HG03196 (cell line): Measurements from ENCODE around the gene REXO5.
"Not testable (repeated sequence)": the region's sequence is repeated elsewhere in the genome, so short reads cannot be mapped to it uniquely, and the experiment has no call there.

Experiments used
- ATAC-seq: cut with Tn5 transposase; IDR thresholded peaks from one replicate; pipeline ENCODE4 v1.9.1; 2021; ENCODE audit not compliant: unreplicated experiment

Gene REXO5

DNA sequence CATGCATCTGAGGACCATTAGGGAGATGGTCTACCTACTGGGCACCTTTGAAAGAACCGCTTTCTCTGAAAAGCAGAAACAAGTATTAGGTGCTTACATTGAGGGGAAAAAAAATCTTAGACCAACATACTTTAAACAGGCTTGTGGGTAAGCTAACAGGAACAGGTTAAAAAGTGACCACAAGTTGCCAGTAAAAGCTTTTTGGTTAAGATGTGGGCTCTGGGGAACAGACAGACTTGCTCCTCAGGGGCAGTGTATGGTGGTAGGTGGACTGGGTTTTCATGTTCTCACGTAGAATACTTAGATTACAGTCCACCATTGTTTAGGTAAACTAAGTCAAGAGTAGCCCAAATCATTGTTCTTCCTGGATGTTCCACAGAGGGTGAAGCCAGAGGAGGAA is 41.2 kb downstream of the REXO5 start:
- ATAC-seq, result no peak

DNA sequence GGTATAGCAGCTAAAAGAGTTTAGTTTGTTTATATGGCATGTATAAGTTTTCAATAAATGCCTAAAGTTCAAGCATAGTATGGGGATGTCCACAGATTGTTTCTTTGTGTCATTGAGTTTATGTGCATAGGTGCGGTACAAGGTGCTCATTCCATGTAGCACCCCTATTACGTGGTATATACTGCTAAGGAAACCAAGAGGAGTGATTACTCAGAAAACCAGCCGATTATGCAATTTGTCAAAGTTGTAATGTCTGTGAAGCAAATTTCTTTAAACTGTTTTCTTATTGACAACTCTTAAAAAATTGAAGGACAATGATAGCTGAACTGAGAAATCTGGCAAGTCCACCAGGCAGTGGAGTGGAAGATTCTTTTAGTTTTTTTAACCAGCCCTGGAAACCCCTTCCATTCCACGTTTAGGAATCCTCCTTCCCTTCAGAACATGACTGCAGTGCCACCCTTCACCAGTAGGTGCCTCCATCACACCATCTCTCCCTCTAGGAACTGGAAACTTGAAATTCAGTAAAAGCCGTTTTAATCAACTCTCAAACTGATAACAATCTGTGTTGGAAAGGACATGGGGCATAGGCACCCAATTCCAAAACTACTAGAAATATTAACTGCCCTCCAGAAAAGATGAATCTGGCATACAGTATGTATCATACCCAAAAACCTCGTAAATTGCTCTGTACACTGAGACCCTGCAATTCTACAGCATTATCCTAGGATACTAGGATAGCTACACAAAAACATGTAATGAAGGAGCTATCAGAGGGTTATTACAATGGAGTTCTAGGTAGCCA is 43.5 kb downstream of the REXO5 start:
- no peak for ATAC-seq

DNA sequence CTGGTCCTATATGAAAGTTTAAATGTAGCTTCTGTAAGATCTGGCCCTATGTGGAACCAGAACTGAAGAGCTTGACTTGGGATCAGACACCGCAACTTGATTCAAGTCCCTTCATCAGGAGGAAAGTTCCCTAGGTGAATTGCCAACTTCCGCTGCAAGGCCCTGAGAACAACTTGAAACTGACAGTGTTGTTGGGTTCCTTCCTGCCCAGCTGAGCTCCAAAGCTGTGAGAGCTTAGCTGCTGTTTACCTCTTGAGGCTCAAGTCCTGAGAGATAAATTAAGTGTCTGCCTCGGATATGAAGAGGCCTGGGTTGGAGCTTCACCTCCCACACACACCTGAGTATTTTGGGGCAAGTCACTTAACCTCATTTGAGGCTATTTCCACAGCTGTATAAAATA is 44.7 kb downstream of the REXO5 start:
- no peak for ATAC-seq

DNA sequence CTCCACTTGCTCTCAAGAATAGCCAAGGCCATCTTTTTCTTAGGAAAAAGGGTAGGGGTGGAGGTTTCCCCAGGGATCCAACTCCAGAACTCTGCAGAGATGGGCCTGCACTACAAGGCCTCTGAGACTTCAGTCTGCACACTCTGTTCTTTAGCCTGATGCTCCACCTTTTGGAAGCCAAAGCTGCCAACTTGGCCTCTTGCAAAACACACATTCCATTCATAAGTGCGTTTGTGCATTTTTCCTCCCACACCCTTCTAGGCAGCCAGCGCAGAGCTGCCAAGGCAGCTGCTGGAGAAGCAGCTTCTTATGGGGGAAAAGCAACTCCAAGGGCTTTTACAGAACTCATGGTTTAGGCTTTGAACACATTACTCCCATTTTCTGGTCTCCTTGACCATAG is 45.3 kb downstream of the REXO5 start:
- no peak for ATAC-seq

DNA sequence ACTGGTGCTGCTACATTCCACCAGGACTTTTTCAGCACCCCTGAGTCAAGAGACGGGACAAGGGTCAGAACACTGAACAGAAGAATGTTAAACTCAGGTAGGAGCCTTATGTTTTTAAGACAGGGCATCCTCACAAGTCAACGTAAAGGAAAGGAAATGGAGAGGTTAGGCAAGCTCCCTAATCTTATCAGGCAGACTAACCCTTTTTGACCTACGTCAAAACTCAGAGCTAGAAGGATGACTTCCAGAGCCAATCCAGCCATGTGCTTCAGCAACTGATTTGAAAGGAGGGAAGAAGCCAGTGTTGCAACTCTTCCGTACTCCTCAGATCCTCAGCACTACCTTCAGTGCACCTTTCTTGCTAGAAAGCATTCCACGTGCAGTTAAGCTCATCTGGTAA is 46.8 kb downstream of the REXO5 start:
- ATAC-seq, result no peak

DNA sequence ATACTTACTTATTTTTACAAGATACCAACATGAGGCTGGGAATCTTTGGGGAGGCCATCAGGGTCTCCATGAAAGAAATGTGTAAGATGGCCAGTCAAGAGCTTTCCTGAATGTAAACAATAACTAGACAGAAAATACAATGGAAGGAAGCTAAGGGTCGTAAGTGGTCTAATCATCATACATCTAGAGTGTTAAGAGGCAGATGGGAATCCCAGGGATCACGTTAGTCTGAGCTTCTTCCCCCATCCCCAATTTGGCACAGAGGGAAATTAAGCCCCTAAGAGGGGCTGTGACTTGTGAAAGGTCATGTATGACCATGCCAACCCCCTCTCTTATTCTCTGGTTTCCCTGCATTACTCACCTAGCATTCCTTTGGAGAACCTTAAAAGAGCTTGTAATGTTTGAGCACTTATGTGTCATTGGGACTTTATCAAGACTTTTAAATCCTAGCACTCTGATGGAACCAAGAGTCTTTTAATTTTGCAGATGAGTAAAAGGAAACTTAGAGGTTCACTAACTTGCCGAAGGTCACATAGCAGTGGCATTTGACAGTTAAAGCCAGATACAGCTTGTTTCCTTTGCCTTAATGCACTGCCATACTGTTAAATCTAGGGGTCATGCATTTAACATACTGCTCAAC is 47.8 kb downstream of the REXO5 start:
- ATAC-seq, result no peak

DNA sequence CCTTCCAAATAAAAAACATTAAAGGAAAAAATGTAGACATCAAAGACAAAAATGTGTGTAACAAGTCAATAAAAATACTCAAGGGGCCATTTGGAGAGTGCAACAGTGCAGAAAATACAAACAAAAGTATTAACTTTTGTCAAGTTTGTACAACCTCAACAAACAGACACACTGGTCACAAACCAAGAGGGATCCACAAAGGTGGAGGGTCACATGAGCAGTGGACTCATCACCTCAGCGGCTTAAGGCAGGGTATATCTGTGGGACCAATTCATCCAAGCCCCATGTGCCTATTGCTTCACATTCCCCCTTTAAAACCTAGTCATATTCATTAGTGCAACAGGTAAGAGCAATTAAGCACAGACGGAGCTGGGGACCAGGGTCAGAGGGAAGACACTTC is 48.6 kb downstream of the REXO5 start:
- ATAC-seq, result no peak

DNA sequence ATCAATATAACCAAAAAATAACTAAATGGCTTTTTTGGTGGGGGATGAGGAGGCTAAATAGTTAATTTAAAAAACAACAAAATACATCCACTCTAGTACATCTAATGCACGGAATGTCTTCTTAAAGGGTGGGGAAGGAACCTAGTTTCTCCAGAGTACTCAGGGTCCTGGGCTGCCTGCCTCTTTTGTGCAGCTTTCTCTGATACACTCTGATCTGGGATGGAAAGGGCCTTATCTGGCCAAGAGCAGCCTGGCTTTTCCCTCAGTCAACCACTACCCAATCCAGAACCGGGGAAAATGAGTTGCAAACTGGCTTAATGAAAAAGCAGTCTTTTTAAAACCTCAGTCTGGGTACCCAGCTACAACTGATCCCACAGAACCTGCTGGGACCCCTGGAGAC is 51.0 kb downstream of the REXO5 start:
- no peak for ATAC-seq

DNA sequence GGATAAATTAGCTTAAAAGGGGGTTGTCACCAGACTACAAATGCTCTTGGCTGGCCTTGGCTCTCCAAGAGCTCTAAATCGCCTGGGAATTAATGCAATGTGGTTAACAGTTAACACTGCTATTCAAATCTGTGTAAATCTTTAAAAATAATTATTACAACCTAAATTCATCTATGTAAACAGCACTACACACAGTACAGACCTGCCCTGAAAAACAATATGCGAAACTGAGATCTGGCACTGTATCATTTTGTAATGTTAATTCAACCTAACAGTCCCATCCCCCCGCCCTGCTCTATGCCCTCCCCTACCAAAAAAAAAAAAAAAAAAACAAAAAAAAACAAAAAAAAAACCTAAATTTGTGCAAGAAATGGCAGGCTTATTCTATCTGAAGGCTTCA is 52.9 kb downstream of the REXO5 start:
- no peak for ATAC-seq

DNA sequence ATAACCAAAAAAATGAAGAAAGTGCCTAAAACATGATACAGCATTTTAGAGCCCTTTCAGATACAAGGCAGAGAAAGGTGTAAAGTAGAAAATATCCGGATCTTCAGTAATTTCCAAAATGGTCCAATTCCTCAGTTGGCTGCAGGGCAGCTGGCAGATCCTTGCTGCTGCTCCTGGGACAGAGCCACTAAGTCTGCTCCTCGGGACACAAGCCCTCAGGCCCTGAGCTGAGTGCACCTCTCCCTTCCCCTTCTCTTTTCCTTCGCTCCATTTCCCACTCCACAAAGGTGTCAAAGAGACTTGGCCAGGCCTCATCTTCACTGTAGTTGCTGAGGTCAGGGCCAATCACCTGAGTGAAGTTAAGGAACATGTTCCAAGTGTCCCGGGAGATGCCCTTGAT is 53.4 kb downstream of the REXO5 start:
- no peak for ATAC-seq

DNA sequence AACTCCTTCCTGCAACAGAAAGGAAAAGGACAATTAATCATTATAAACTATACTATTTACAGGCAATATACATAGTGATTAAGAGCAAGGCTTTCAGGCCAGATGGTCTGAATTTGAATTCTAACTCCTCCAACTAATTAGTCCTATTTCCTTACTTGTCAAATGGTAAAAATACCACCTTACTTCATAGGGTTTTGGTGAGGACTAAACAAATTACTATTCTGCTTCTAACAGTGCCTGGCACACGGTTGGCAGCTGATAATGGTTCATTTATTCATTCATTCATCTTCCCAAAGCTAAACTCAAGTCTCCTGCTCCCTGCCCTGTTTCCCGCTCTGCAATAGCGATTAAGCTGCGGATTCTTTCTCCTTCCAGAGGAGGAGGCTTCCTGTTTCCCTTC is 54.0 kb downstream of the REXO5 start:
- no peak for ATAC-seq

DNA sequence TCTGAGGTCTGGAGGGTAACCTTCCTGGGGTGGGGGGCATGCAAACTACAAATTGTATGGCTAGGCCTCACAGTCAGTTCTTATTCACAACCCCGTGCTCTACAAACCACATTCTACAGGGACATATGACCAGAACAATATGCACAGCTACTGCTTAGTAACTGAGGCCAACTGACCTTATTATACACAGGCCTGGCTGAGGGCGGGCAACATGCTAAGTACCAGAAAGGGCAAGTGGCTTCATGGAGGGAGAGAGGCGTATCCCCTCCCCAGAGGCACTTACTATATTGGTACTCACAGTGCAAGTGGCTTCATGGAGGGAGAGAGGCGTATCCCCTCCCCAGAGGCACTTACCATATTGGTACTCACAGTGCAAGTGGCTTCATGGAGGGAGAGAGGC is 54.7 kb downstream of the REXO5 start:
- not testable (repeated sequence) for ATAC-seq

DNA sequence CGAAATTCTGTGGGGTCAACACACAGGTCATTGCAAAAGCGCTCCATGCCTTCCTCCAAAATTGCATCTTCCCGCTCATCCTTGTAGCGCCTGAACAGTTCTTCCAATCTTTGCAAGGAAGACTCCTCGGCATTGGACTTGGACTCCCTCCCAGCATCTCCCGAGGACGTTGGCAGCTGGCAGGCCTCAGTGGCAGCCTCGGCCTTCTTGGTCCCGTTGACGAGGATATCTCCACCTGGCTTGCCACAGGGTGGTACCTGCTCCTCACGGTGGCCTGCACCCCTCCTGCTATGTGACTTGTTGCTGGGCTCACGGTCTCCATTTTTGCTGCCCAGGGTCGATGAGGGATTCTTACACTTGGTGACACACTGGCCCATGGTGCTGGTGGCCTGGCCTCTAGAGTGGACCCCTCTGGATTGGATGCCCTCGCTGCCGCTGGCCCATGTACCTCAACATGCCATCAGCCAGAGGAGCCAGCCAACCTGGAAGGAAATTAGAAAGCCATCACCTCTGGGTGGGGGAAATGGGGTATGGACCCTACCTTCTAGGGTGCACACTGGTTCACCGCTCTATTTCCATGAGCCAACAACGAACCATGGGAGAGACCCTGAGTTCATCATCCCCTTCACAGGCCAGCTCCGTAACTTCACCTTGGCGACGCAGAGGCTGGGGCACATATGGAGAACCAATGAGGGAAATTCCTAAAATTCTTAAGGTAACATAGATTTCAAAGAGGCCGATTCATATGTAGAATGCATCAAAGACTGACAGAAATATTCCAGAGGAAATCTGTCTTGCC is 56.0 kb downstream of the REXO5 start:
- ATAC-seq, result no peak

DNA sequence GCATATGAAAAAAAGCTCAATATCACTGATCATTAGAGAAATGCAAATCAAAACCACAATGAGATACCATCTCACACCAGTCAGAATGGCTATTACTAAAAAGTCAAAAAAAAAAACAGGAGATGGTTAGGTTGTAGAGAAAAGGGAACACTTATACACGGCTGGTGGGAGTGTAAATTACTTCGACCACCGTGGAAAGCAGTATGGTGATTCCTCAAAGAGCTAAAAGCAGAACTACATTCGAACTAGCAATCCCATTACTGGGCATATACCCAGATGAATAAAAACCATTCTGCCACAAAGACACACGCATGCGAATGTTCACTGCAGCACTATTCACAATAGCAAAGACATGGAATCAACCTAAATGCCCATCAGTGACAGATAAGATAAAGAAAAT is 58.0 kb downstream of the REXO5 start:
- not testable (repeated sequence) for ATAC-seq

DNA sequence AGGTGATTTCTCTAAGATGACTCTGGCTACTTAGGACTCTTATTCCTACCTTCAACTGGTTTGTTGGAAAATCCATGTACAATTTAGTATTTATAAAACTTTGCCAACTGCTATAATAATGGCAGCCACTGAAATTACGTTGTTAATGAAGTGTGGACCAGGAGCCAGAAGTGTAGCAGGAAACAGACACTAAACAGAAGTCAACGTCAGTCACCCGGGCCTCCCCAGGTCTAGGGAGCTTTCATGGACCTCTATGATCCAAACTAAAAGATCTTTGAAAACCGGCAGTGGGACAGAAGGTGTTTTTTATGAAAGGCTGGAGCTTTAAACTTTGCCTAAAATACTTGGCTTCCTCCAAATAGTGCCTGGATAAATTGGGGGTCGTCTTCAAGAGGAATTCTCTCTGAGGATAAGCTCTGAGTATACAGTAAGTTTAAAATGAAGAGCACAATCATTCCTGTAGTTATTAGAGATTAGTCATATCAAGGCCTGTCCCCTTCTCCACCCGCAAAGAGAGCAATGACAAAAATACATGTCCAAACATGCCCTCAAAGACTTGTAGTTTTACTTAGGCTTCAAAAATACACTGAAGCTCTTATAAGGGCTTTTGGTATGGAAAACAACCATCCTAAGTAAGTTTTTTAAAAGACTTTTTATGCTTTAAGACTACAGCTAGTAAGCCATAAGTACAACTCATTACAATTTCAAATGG is 59.2 kb downstream of the REXO5 start:
- ATAC-seq, result peak; percentile 67

DNA sequence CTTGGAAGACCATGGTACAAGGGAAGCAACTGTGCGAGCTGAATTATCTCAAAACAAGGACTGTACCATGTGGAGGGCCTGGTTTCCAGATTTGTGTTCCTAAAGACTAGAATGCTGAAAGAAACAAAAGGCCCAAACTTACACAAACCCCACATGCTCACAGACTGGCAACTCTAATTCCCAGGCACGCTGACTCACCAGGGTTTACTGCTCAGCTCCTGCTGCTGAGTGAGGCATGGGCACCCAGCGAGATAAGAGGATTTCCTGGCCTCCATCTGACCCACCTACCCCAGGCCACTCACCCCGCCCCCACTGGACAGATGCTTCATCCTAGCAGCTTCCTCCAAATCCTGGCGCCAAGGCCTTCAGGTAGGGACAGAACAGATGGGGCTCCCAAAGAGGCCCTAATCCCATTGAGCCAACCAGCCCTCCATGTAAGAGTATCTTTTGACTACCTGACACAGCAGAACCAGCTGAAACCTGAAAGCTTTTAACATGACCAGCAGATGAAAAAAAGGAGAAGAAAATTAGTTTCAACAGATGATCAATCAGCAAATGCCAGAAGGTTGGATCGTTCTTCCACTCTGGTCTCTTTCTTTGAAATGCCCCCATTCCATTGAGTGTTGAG is 59.9 kb downstream of the REXO5 start:
- ATAC-seq, result no peak

DNA sequence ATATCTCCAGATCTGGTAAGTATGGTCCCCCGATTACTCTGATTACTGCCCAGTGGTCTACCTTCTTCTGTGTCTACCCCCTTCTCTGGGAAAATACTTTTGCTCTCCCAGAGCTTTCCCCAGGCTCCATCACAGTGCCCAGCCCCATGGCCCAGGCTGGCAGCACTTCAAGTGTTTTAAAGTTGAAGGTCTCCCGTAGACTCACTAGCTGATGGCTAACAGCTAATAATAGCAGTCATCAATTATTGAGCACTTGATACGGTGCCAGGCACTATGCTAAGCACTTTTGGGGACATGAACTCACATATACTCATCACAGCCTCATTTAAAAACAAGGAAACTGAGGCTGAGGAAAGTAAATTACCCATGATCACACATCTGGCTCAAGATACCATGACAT is 60.5 kb downstream of the REXO5 start:
- ATAC-seq, result no peak

DNA sequence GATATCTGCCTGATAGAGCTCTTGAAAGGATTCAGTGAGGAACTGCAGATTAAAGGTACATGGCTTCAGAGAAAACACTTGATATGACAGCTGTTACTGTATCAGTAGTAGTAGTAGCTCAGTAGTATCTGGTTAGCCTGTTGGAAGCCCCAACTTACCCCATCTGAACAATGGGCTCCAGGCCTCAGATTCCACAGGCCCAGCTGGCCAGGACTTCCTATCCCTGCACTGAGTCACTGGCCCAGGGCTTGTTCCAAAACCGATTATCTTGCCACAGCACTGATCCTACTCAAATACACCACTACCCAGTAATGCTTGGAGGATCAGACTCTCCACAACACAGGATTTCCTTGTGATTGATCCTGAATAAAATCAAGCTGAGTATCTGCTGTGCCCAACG is 61.3 kb downstream of the REXO5 start:
- ATAC-seq, result no peak

DNA sequence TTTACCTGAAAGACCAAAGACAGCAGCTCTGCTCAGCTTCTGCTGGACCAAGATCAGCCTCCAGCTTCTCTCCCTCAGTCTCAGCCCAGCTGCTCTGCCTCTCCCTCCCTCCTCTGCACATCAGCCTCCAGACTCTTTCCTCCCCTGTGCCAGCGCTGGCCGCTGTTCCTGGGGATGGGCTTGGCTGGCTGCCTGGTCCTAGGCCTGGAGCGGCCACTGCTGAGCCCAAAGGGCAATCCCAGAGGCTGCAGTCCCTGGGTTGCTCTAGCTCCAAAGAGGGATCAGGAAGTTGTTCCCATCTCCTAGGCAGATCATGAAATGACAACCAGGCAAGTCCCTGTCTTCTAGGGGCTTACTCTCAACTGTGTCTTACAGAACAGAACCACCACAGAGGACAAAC is 62.6 kb downstream of the REXO5 start:
- no peak for ATAC-seq

DNA sequence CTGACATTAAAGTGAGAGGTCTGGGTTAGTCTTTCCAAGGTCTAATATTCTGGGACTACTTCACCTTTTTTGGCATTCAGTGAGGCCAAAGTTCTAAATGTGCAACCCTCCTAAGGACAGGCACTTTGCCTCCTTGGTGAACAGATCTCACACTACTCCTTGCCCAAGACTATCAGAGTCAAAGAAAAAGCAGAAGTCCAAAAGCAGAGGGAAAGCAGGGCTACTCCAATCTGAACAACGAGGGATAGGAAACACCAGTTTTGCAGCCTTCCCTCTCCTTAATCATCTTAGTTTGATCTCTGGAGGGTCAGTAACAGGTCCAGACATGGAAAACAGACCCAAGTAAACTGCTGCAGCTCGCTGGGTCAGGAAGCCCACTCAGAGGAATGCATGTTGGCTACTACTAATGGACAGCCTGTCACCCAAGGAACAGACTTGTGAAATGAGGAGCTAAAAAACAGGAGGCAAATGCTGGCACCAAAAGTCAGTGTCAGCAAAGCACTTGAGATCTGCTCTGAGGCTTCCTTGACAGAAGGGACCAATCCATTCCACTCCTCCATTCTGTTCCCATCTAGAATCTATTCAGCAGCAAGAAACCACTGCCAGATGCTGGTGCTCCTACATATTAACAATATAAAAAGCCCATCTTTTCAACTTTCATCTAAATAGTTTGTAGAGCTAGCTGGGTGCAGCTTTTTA is 63.9 kb downstream of the REXO5 start:
- ATAC-seq, result no peak
